Pancreas (tissue), 10 donors: ENCODE measurements around the gene DMD. TPM values are rescaled to one million over a fixed set of nuclear protein-coding genes. Genes with fewer than 3 reads are reported as not detected.

Source experiments
- ATAC-seq, 4 donors: fragments of 200-7000 bp; cut with Tn5 transposase; one replicate each; pipeline versions ENCODE4 v1.8.0 to v1.9.1; 2020; ENCODE audit warnings: mild to moderate bottlenecking in 4 of 4, moderate library complexity in 4 of 4
- DNase-seq, 6 donors: peaks; one replicate each; pipeline ENCODE4 v3.0.0-alpha.2; 2020
- FAIRE-seq: peaks from 2 replicates; lab custom pipeline; 2012; peaks lifted over from hg19 to GRCh38; lab: Jason Lieb, UNC
- H3K27ac ChIP-seq, 4 donors: fragments of 200-600 bp; sonication (generic); 1 replicate in 3 of 4; 2 replicates in 1 of 4; pipeline versions ENCODE4 v1.5.0 to v1.8.0; 2020
- H3K27me3 ChIP-seq, 4 donors: fragments of 200-600 bp; one replicate each; pipeline ENCODE4 v1.8.0; 2021
- H3K36me3 ChIP-seq, 3 donors: fragments of 200-600 bp; sonication (generic) in 1 of 3; one replicate each; pipeline versions ENCODE4 v1.5.0 to v1.8.0; 2020 to 2021
- H3K4me1 ChIP-seq, 3 donors: fragments of 200-600 bp; one replicate each; pipeline ENCODE4 v1.8.0; 2021
- H3K4me3 ChIP-seq, 4 donors: fragments of 200-600 bp; sonication (generic) in 2 of 4; one replicate each; pipeline versions ENCODE4 v1.5.0 to v1.8.0; 2020 to 2021
- H3K9me3 ChIP-seq, 4 donors: fragments of 200-600 bp; one replicate each; pipeline ENCODE4 v1.8.0; 2021
- CTCF ChIP-seq, 4 donors: fragments of 200-600 bp; sonication (generic) in 3 of 4; IDR thresholded peaks; one replicate each; pipeline versions ENCODE4 v1.5.0 to v1.8.0; 2021; ENCODE audit warnings: antibody characterized with exemption in 4 of 4
- WGBS, 2 donors: extraction: QIAGEN DNeasy Blood & Tissue Kit; methylation state at CpG; one replicate each; pipeline ENCODE4 v1.1.7; 2013; 5-methylcytosine and 5-hydroxymethylcytosine counted together
- intact Hi-C, 3 donors: fragments of 100-400 bp; cut with DNase I; formaldehyde crosslinking; loops; one replicate each; pipeline versions ENCODE4 v1.11.1 to v1.14.2; 2022
- polyA plus RNA-seq, 2 donors: library from polyadenylated mRNA; stranded (reverse); fragments of 200-250 nt; gene quantifications; one replicate each; pipeline ENCODE4 v1.2.3, GENCODE V29; 2013
- total RNA-seq, 6 donors: library from RNA; stranded (reverse); fragmentation: NEBNext Ultra II Directional in 4 of 6; extraction: Animal tissue kit (Norgen Biotek cat#: 25700) in 4 of 6; gene quantifications; one replicate each; pipeline versions ENCODE4 v1.2.1 to v1.2.4, GENCODE V29; 2021 to 2023
- donor health status: healthy with polysubstance abuse.
- donor health status: DM: no; HTN: no; CAD: no; lungs with moderate emphysema.
- donor health status: DM: no; HTN: no; CAD: no.
- donor health status: control.
- donor health status: control.
- donor health status: Bipolar disorder and iron deficiency.
- donor health status: DM: yes; HTN: yes; CAD: no.
- donor health status: DM: no; HTN: no; CAD: no.
- donor health status: DM: no; HTN: no; CAD: no.
- donor health status: DM: yes; HTN: yes; CAD: no.

DMD gene
- total and polyA plus RNA-seq, 8 donors: 9.1 to 46.5 (median 32.1) TPM

GRCh38 chrX:31331928-31332327, 1879.4 kb downstream of the DMD start:
- ATAC-seq (no peak), FAIRE-seq (no peak), DNase-seq (no peak)
- intact Hi-C loops: no loop called here
- no peaks in the 10 kb centered on the region for H3K4me1 ChIP-seq
- H3K27me3 ChIP-seq: no peaks in the 10 kb centered on the region
- no peak overlapping the region for H3K4me3 ChIP-seq
- H3K9me3 ChIP-seq: no peaks in the 10 kb centered on the region
- H3K27ac ChIP-seq: no peak overlapping the region
- H3K36me3 ChIP-seq: no peaks in the 10 kb centered on the region
- 68 to 86% methylated on average over 5 of the region's 5 CpGs for WGBS, 2 donors
- no peak for TF ChIP-seq CTCF (IDR thresholded peaks at IDR 0.05)

GRCh38 chrX:31331015-31331414, 1880.3 kb downstream of the DMD start:
- no peak for FAIRE-seq
- no peaks in the 10 kb centered on the region for H3K9me3 ChIP-seq
- intact Hi-C loops: no loop called here
- 27% methylated on average over 1 of the region's 1 CpG for WGBS, 2 donors
- peaks cover 0 to 3% (median 0%) of the 10 kb centered on the region in 4 donors for H3K27me3 ChIP-seq
- no peak overlapping the region for H3K4me3 ChIP-seq
- H3K27ac ChIP-seq: no peak overlapping the region
- no peak for DNase-seq
- no peak for ATAC-seq
- no peaks in the 10 kb centered on the region for H3K4me1 ChIP-seq
- TF ChIP-seq CTCF (IDR thresholded peaks at IDR 0.05): no peak
- no peaks in the 10 kb centered on the region for H3K36me3 ChIP-seq

- intact Hi-C loops: no loop called here
- 73 to 81% methylated on average over 4 of the region's 4 CpGs for whole genome bisulfite sequencing, 2 donors
- H3K36me3 ChIP-seq: no peaks in the 10 kb centered on the region
- DNase-seq: no peak
- peaks cover 0 to 6% (median 0%) of the 10 kb centered on the region in 4 donors for H3K27me3 ChIP-seq
- ATAC-seq: no peak
- no peak overlapping the region for H3K4me3 ChIP-seq
- FAIRE-seq: no peak
- H3K4me1 ChIP-seq: no peaks in the 10 kb centered on the region
- no peaks in the 10 kb centered on the region for H3K9me3 ChIP-seq
- no peak for TF ChIP-seq CTCF (IDR thresholded peaks at IDR 0.05)
- H3K27ac ChIP-seq: no peak overlapping the region
Observed at GRCh38 chrX:31329298-31329697, 1882.1 kb downstream of the DMD start.

GRCh38 chrX:31323658-31324057, 1887.7 kb downstream of the DMD start:
- no peak for FAIRE-seq
- no peak for DNase-seq
- Histone ChIP-seq H3K27ac (no peak overlapping the region), H3K4me3 (no peak overlapping the region), H3K9me3 (no peaks in the 10 kb centered on the region), H3K27me3 (peaks cover 0 to 10% (median 0%) of the 10 kb centered on the region in 4 donors), H3K4me1 (no peaks in the 10 kb centered on the region), H3K36me3 (no peaks in the 10 kb centered on the region)
- no peak for TF ChIP-seq CTCF (IDR thresholded peaks at IDR 0.05)
- ATAC-seq: no peak
- WGBS, 2 donors: 24 to 29% methylated on average over 4 of the region's 4 CpGs
- intact Hi-C loops: no loop called here

GRCh38 chrX:31320740-31321139, 1890.6 kb downstream of the DMD start:
- TF ChIP-seq CTCF (IDR thresholded peaks at IDR 0.05): no peak
- intact Hi-C loops: no loop called here
- Histone ChIP-seq H3K4me3 (no peak overlapping the region), H3K27ac (no peak overlapping the region), H3K27me3 (peaks cover 0 to 4% (median 0%) of the 10 kb centered on the region in 4 donors), H3K9me3 (no peaks in the 10 kb centered on the region), H3K4me1 (no peaks in the 10 kb centered on the region), H3K36me3 (no peaks in the 10 kb centered on the region)
- ATAC-seq: no peak
- FAIRE-seq: no peak
- 91 to 97% methylated on average over 1 of the region's 1 CpG for WGBS, 2 donors
- DNase-seq: no peak
